K562 (cell line): ENCODE results near the gene HOXB5. TPM values are rescaled to one million over a fixed set of nuclear protein-coding genes. Genes with fewer than 3 reads are reported as not detected.

Experiments used
- ATAC-seq: fragments of 200-7000 bp; cut with Tn5 transposase; 3 replicates; pipeline ENCODE4 v1.9.1; 2020; ENCODE audit warnings: moderate library complexity
- BruUV-seq: library from RNA; stranded (reverse); fragments of 400-500 nt; replicated peaks from 2 replicates; lab custom pipeline; 2021; lab: Mats Ljungman, UMichigan
- CTCF ChIA-PET: fragments of 300-600 bp; formaldehyde crosslinking; extraction: SDS; loops from one replicate; lab custom pipeline; 2021; ENCODE audit warnings: low intra/inter-chr PET ratio; lab: Yijun Ruan, JAX
- POLR2A ChIA-PET: fragments of 300-600, 350-650 bp; sonication (Branson Sonifier 250); formaldehyde crosslinking; extraction: SDS; loops from one replicate; lab custom pipeline; 2021; ENCODE audit warnings: antibody characterized with exemption, inconsistent platforms; lab: Yijun Ruan, JAX
- DNase-seq, 4 experiments: peaks; one replicate each; pipeline versions ENCODE4 v3.0.0 to v3.0.0-alpha.2; 2011 to 2018; ENCODE audit warnings: low spot score in 3 of 4, mixed read lengths in 3 of 4; ENCODE audit errors: extremely low read depth in 1 of 4
- FAIRE-seq: peaks from 2 replicates; lab custom pipeline; 2011; peaks lifted over from hg19 to GRCh38; lab: Jason Lieb, UNC
- H2AFZ ChIP-seq: 2 replicates; pipeline ENCODE4 v1.6.0; 2011; ENCODE audit warnings: low read depth, low read length, control low read depth, inconsistent platforms
- H3K27ac ChIP-seq: fragments of 200-600 bp; 3 replicates; pipeline ENCODE4 v1.8.0; 2011; ENCODE audit warnings: low read depth, mild to moderate bottlenecking, control low read depth, inconsistent platforms, low read length, moderate library complexity, mixed read lengths; ENCODE audit errors: extremely low read depth
- H3K27me3 ChIP-seq, 2 experiments: fragments of 300-600 bp in 1 of 2; 2 replicates in 1 of 2; 3 replicates in 1 of 2; pipeline versions ENCODE4 v1.6.0 to v1.8.0; 2011; ENCODE audit warnings: inconsistent platforms in 2 of 2, low read length in 2 of 2, mild to moderate bottlenecking in 1 of 2, mixed read lengths in 1 of 2, moderate library complexity in 1 of 2; ENCODE audit not compliant: control insufficient read depth in 2 of 2, insufficient read depth in 2 of 2
- H3K36me3 ChIP-seq: fragments of 300-600 bp; 3 replicates; pipeline ENCODE4 v1.8.0; 2011; ENCODE audit warnings: mild to moderate bottlenecking, low read length, inconsistent platforms; ENCODE audit not compliant: control insufficient read depth, insufficient read depth
- H3K4me1 ChIP-seq, 2 experiments: fragments of 200-600 bp in 1 of 2; replicated peaks in 1 of 2; 2 replicates in 1 of 2; 3 replicates in 1 of 2; pipeline versions ENCODE4 v1.5.1 to v1.8.0; 2011; ENCODE audit warnings: inconsistent platforms in 2 of 2, low read length in 2 of 2, mild to moderate bottlenecking in 1 of 2, mixed read lengths in 1 of 2, moderate library complexity in 1 of 2; ENCODE audit not compliant: control insufficient read depth in 2 of 2, insufficient read depth in 2 of 2
- H3K4me2 ChIP-seq: 2 replicates; pipeline ENCODE4 v1.6.1; 2011; ENCODE audit warnings: low read length, control low read depth, inconsistent platforms, mixed read lengths; ENCODE audit not compliant: insufficient read depth
- H3K4me3 ChIP-seq: fragments of 200-600 bp; sonication (generic), shearing (Covaris generic); 2 replicates; pipeline ENCODE4 v1.5.1; 2016; ENCODE audit warnings: control low read depth, inconsistent platforms
- H3K79me2 ChIP-seq: fragments of 200-600 bp; 3 replicates; pipeline ENCODE4 v1.8.0; 2011; ENCODE audit warnings: low read length, inconsistent platforms; ENCODE audit not compliant: control insufficient read depth, insufficient read depth
- H3K9ac ChIP-seq, 2 experiments: 2 replicates each; pipeline versions ENCODE4 v1.6.0 to v1.6.1; 2011; ENCODE audit warnings: low read depth in 2 of 2, low read length in 2 of 2, control low read depth in 1 of 2, inconsistent platforms in 1 of 2, mild to moderate bottlenecking in 1 of 2, mixed read lengths in 1 of 2; ENCODE audit not compliant: insufficient read depth in 1 of 2
- H3K9me1 ChIP-seq: one replicate; pipeline ENCODE4 v1.6.0; 2011; ENCODE audit warnings: inconsistent platforms, mild to moderate bottlenecking, low read length, moderate library complexity; ENCODE audit not compliant: control insufficient read depth, insufficient read depth
- H3K9me3 ChIP-seq: replicated peaks from 2 replicates; pipeline ENCODE4 v1.5.1; 2011; ENCODE audit warnings: low read depth, low read length, inconsistent platforms; ENCODE audit not compliant: control insufficient read depth, insufficient read depth
- H4K20me1 ChIP-seq: replicated peaks from 2 replicates; pipeline ENCODE4 v1.6.1; 2011; ENCODE audit warnings: low read length, inconsistent platforms, mixed read lengths; ENCODE audit not compliant: control insufficient read depth, insufficient read depth
- CBFA2T2 ChIP-seq: fragments of 450-650 bp; conservative IDR thresholded peaks from 2 replicates; pipeline ENCODE4 v1.6.1; 2017; ENCODE audit warnings: mild to moderate bottlenecking
- HLTF ChIP-seq: fragments of 450-650 bp; IDR thresholded peaks from 2 replicates; pipeline ENCODE4 v1.6.1; 2016
- HMG20B ChIP-seq: fragments of 250-450 bp; sonication (Bioruptor Pico); IDR thresholded peaks from 2 replicates; pipeline ENCODE4 v1.5.0; 2021; ENCODE audit warnings: mild to moderate bottlenecking
- MCM7 ChIP-seq, 2 experiments: fragments of 450-650 bp; IDR thresholded peaks; 2 replicates each; pipeline ENCODE4 v1.6.1; 2016 to 2018
- VEZF1 ChIP-seq: fragments of 200-800 bp; sonication (Bioruptor generic); IDR thresholded peaks from 2 replicates; pipeline ENCODE4 v1.6.1; 2017; ENCODE audit warnings: missing genetic modification characterization, missing compliant biosample characterization
- ZBTB34 ChIP-seq: fragments of 250-450 bp; sonication (Bioruptor Pico); IDR thresholded peaks from 2 replicates; pipeline ENCODE4 v1.8.0; 2021; ENCODE audit warnings: mild to moderate bottlenecking, moderate library complexity
- WGBS: fragments of 100-300 bp; shearing (Covaris generic); methylation state at CpG from one replicate; pipeline ENCODE4 v1.1.6; 2016; ENCODE audit warnings: low coverage, mixed read lengths; ENCODE audit not compliant: insufficient coverage; ENCODE audit errors: missing lambda C conversion rate; 5-methylcytosine and 5-hydroxymethylcytosine counted together
- in situ Hi-C: fragments of 300-500 bp; cut with MboI; formaldehyde crosslinking; loops from 4 replicates; pipeline ENCODE4 v1.15.0; 2018; ENCODE audit warnings: inconsistent platforms, mixed read lengths
- intact Hi-C: fragments of 100-400 bp; cut with micrococcal nuclease; formaldehyde crosslinking; loops from 2 replicates; pipeline ENCODE4 v1.14.2; 2022
- polyA plus RNA-seq, 8 experiments: library from polyadenylated mRNA; depleted of rRNA in 4 of 8; stranded (reverse) in 5 of 8; unstranded in 3 of 8; fragments of >200 nt; fragmentation: Nextera tagmentation in 2 of 8; fragmentation: Illumina TruSeq in 1 of 8; extraction: Ambion mirVana in 2 of 8; extraction: Trizol in 1 of 8; gene quantifications; 2 replicates each; pipeline versions ENCODE4 v1.2.1 to v1.2.3, GENCODE V29; 2011 to 2014; ENCODE audit warnings: inconsistent platforms in 1 of 8, missing spikeins in 1 of 8
- total RNA-seq, 7 experiments: library from RNA; depleted of rRNA in 6 of 7; stranded (reverse); fragments of >200 nt in 6 of 7; fragmentation: Illumina TruSeq in 2 of 7; extraction: Trizol in 2 of 7; gene quantifications; 2 replicates each; pipeline versions ENCODE4 v1.2.1 to v1.2.3, GENCODE V29; 2011 to 2021; ENCODE audit warnings: low replicate concordance in 1 of 7

Gene HOXB5
- total and polyA plus RNA-seq, 9 of the 15 experiments (the other 6 are each of a cell fraction or from before 2014, with no cell fraction given), result 0.24 to 2.7 (median 0.65) TPM

- CTCF ChIA-PET, result interaction anchor here (0.6 kb wide), 1 partner anchor 223 kb away, joined by 3 read pairs; no protein-coding TSS in a partner anchor
- H2AFZ ChIP-seq, result peak overlapping the region; percentile 35; the same call in 1 of the 2 replicates
- FAIRE-seq, result no peak
- H3K4me3 ChIP-seq, result no peak overlapping the region
- WGBS, result 23% methylated on average over 3 of the region's 3 CpGs
- H3K4me2 ChIP-seq, result peak overlapping the region; percentile 90; the same call in 1 of the 2 replicates
- H3K9me3 ChIP-seq, result no peaks in the 10 kb centered on the region
- no peaks in the 10 kb centered on the region for H3K36me3 ChIP-seq
- no TSS peak for BruUV-seq
- intact Hi-C loops, result no loop called here
- H3K27me3 ChIP-seq, result no peaks in the 10 kb centered on the region
- no peak for TF ChIP-seq CBFA2T2
- H3K27ac ChIP-seq, result peak overlapping the region; percentile 95
- H3K4me1 ChIP-seq, result peaks cover 38 to 47% of the 10 kb centered on the region in 2 experiments
- H4K20me1 ChIP-seq, result no peaks in the 10 kb centered on the region
- H3K79me2 ChIP-seq, result peaks cover 59% of the 10 kb centered on the region
- DNase-seq, result no peak
- H3K9me1 ChIP-seq, result no peaks in the 10 kb centered on the region
- no peak for ATAC-seq
- in situ Hi-C loops, result no loop called here
- H3K9ac ChIP-seq, result peak overlapping the region in 1 of 2 experiments; percentile 35; a peak in 2 of 4 replicates
- POLR2A ChIA-PET, result interaction anchor here (2.4 kb wide), 1 partner anchor 9 kb away, joined by 12 read pairs; the partner anchor contains the start of gene HOXB5
These were observed 9.8 kb downstream of the HOXB5 start for GRCh38 chr17:48583708-48584222.

GRCh38 chr17:48582750-48583069 lies 10.9 kb downstream of the HOXB5 start:
- peak overlapping the region; percentile 93 for H3K4me2 ChIP-seq
- peaks cover 38 to 47% of the 10 kb centered on the region in 2 experiments for H3K4me1 ChIP-seq
- H3K9ac ChIP-seq, result peak overlapping the region; percentile 95; a peak in 3 of 4 replicates
- H3K9me3 ChIP-seq, result no peaks in the 10 kb centered on the region
- BruUV-seq, result no TSS peak
- H3K9me1 ChIP-seq, result no peaks in the 10 kb centered on the region
- no peaks in the 10 kb centered on the region for H3K27me3 ChIP-seq
- POLR2A ChIA-PET, result interaction anchor here (0.9 to 2.4 kb wide), 6 partner anchors 10 to 115 kb away, joined by 3 to 12 read pairs (median 4); partner anchors contain the start of gene HOXB5
- peak overlapping the region; percentile 95 for H3K27ac ChIP-seq
- no peaks in the 10 kb centered on the region for H4K20me1 ChIP-seq
- FAIRE-seq (no peak), DNase-seq (no peak), ATAC-seq (no peak)
- CTCF ChIA-PET, result no interaction called here
- 14% methylated on average over 7 of the region's 7 CpGs for WGBS
- peaks cover 69% of the 10 kb centered on the region for H3K79me2 ChIP-seq
- in situ Hi-C loops, result no loop called here
- H2AFZ ChIP-seq, result peak overlapping the region; percentile 77
- intact Hi-C loops, result no loop called here
- no peaks in the 10 kb centered on the region for H3K36me3 ChIP-seq
- H3K4me3 ChIP-seq, result no peak overlapping the region; the same call in 1 of the 2 replicates
- TF ChIP-seq MCM7 (IDR thresholded peaks at IDR 0.05) (no peak), ZBTB34 (CRISPR knock-in tag) (no peak), HMG20B (CRISPR knock-in tag) (no peak), VEZF1 (CRISPR knock-in tag) (no peak), HLTF (no peak)
